C4-2B (cell line): Measurements from ENCODE around the gene FCGR3B.
"Not testable (repeated sequence)": the region's sequence is repeated elsewhere in the genome, so short reads cannot be mapped to it uniquely, and the experiment has no call there.

Experiments used
- CTCF ChIP-seq: fragments of 450-650 bp; conservative IDR thresholded peaks from 2 replicates; pipeline ENCODE4 v1.5.1; 2017; ENCODE audit warnings: mild to moderate bottlenecking
- ZFX ChIP-seq: fragments of 450-650 bp; IDR thresholded peaks from 2 replicates; pipeline ENCODE4 v1.6.1; 2017

GRCh38 chr1:161588596-161588995 lies 42.4 kb downstream of the FCGR3B start:
- TF ChIP-seq CTCF, ZFX: not testable (repeated sequence)
